Mucosa of gallbladder (tissue), 1 donor: Measurements from ENCODE around the gene SLC35B1. TPM values are rescaled to one million over a fixed set of nuclear protein-coding genes. Genes with fewer than 3 reads are reported as not detected.
A peak's percentile ranks its signal among the peaks of the same experiment; 100 is the strongest.
"Not testable (repeated sequence)": the region's sequence is repeated elsewhere in the genome, so short reads cannot be mapped to it uniquely, and the experiment has no call there.

ENCODE experiments used
- DNase-seq: peaks from one replicate; pipeline ENCODE4 v3.0.0-alpha.2; 2020; ENCODE audit warnings: low spot score
- total RNA-seq: library from RNA; stranded (reverse); gene quantifications from one replicate; pipeline ENCODE4 v1.2.1, GENCODE V29; 2021
- donor health status: DM: no; HTN: no; CAD: no.

Gene SLC35B1
- total RNA-seq, 1 donor from 2014 or later, result 35.3 TPM

GRCh38 chr17:49734515-49735490, 27.0 kb upstream of the SLC35B1 start:
- no peak for DNase-seq

- no peak for DNase-seq
Measured at GRCh38 chr17:49731435-49731831, 23.7 kb upstream of the SLC35B1 start.

DNA sequence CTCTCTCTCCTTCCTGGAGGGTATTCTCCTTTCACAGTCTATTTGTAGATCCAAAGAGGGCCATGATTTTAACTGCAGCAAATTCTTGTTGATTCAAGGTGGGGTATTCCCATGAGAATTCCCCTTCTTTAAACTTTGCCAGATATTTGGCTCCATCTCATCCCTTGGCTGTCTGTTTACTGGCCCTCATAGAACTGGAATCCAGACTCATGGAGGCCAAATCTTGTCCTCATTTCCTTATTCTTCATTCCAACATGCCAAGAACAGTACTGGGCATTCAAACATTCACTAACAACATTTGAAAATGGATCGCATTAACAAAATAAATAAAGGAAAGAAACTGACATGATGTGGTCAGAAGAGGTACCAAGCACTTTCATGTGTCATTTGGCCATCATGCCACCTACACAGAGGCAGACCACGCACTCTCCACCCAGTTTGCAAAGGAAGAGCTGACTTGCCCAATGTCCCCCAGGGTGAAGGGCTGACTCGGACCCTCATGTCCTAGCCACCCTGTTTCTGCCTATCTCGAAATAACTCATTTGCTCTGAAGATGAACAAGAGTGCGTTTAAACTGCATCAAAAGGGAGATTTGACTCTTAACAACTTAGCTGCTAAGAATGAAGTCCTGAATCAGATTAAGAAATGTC, 23.1 kb upstream of the SLC35B1 start:
- DNase-seq, result no peak

DNA sequence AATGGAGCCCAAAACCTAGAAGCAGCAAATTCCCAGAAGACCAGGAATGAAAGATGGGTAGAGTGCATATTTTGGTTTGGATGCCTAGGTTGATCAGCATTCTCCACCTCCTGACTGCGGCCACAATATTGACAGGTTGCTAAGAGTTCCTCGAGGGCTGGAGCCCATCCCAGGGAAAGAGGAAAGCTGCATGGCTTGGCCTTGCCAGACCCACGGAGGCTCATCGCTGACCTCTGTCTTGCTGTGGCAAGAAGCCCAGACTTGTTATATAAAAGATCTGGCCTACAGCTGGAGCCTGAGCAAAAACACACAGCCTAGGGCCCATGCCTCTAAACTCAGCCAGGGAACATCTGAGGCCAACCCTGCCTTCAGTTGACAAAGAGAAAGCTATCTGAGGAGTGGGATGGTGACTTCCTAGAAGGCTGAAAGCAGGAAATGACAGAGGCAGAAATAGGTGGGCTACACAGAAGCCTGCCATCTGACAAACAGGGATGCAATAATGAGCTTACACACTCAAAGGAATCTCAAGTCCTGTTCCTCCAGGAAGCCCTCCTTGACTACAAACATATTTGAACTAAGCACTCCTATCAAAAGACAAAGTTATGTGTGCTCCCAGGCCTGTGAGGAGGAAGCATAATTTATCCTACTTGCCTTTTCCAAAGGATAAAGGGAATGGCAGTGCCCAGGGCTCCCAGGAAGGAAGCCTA, 22.5 kb upstream of the SLC35B1 start:
- DNase-seq, result peak; percentile 83

DNA sequence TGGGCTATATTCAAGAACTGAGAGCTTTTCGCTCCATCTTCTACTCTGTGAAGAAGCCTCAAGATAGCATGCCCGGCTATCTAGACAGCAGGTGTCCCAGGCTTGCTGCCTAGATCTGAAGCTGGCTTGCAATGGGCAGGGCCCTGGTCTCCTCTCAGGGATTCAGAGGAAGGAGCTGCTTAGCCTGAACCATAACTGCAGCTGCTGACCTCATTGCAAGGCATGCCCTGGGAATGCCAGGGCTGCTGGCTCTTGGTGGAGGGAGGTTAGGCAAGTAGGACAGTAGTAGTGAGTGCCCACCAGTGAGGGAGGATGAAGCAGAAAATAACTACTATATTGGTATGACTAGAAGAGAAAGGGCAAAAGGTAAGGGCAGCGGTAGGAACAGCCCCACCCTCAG, 21.3 kb upstream of the SLC35B1 start:
- DNase-seq, result no peak

- no peak for DNase-seq
Measured at GRCh38 chr17:49728425-49728824, 20.7 kb upstream of the SLC35B1 start.

GRCh38 chr17:49727380-49727779, 19.6 kb upstream of the SLC35B1 start:
- DNase-seq, result no peak

GRCh38 chr17:49725452-49726130, 17.8 kb upstream of the SLC35B1 start:
- DNase-seq, result no peak

- not testable (repeated sequence) for DNase-seq
Measured at GRCh38 chr17:49724552-49724951, 16.8 kb upstream of the SLC35B1 start.

DNA sequence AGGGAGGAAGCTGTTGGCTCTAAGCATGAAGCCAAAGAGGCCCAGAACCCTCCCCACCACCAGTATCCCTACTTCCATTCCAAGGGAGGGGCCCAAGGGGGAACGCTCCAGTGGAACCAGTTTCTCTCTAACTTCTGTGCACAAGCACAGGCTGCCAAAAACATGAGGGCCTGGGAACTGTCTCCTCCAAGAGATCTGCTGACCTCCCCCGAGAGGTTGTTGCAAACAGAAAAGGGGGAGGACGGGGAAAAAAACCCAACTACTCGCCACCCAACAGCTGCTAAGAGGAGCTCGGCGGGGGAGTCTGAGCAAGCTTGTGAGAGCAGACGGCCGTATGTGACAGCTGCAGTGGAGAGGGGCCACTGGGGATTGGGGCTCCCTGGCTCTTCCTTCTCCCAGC, 15.7 kb upstream of the SLC35B1 start:
- peak; percentile 68 for DNase-seq

DNA sequence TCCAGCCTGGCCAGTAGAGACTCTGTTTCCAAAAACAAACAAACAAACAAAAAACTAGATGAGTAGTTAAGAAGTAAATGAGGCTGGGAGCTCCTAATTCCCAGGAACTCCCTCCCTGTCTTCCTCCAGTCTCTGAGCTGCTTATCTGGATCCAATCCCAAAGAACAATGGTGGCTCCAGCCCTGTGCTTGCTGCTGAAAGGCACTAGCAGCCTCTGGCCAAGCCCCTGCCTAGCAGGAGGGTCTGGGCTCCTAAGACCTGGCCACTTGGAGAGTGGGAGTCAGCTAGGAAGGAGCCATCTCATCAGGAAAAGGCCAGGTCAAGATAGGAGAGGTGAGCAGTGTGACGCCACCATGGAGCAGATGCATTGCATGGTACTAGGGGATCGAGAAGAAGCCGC, 14.3 kb upstream of the SLC35B1 start:
- DNase-seq, result no peak

DNA sequence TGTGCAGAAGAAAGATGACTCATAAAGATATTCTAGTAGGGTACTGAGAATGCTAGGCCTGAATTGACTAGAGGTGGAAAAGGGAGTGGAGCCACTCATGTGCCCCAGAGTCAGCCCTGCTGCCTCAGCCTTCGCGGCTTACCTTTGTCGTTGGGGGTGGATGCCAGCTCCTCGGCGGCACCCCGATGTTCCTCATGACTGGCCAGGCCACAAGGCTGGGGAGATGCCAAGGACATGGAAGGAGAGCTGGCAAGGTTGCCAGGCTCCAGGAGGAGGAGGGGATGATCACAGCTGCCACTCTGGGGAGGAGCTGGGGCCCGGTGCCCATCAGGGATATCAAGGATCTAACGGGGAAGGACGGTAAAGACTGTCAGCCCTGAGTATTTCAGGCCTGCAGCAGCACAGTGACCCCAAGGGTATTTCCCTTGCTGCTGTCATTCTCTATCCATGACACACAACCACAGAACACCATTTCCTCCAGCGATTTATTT, 9.7 kb upstream of the SLC35B1 start:
- DNase-seq, result no peak

- DNase-seq, result no peak
Measured at GRCh38 chr17:49716668-49717364, 9.1 kb upstream of the SLC35B1 start.

GRCh38 chr17:49715717-49716279, 8.0 kb upstream of the SLC35B1 start:
- no peak for DNase-seq

DNA sequence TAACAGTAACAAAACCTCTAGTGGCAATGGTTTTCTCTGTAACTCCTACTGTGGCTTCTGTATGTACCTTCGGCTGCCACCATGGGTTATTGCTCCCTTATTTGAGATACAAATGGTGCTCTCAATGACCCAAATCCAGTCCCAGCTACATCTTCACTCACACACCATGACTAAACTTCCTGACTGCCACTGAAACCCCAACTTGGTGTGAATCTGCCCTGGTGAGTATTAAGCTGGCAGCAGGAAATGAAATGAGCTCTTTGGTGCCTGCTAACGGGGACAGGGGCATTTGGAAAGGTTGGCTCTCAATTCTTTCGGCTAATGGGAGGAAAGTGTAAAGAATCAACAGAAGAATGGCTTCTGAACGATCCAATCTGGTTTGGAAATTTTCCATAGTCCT, 7.5 kb upstream of the SLC35B1 start:
- DNase-seq, result no peak

GRCh38 chr17:49708515-49709183, 885 bp upstream of the SLC35B1 start:
- no peak for DNase-seq

DNA sequence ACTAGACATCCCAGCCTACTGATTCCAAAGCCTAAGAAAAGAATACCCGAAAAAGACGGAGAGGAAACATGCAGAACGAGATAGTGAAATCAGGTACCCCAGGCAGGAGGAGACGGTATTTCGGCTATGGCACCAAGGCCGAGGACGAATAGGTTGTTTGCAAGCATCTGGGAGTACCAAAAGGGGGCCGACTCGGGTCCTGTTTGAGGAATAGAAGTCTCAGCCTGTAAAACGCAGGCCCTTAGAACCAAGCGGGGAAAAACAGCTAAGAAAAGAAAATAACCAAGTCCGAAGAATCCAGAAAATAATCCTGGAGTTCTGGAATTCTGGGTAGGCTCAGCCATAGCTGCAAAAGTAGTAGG, 537 bp downstream of the SLC35B1 start:
- no peak for DNase-seq

GRCh38 chr17:49705254-49705653, 2.5 kb downstream of the SLC35B1 start:
- DNase-seq, result no peak

- no peak for DNase-seq
Measured at GRCh38 chr17:49703557-49704277, 4.0 kb downstream of the SLC35B1 start.

- DNase-seq, result no peak
Measured at GRCh38 chr17:49700960-49701359, 6.8 kb downstream of the SLC35B1 start.
